ENCODE measurements around the gene TOMM5.
A peak's percentile ranks its signal among the peaks of the same experiment; 100 is the strongest.

The TOMM5 gene

GRCh38 chr9:37592108-37592951, at the start of gene TOMM5:
Gene TOMM5 (minus strand): TSS chr9:37592597. CDS start chr9:37592532, 65 bp downstream.
- TF ChIP-seq JUND (IDR thresholded peaks at IDR 0.05; ENCODE audit: low read depth), result no peak
- in situ Hi-C loops (cut with HindIII; ENCODE audit: low pct_unique_long_range_greater_than_20kb, low sequenced_read_pairs), result no loop called here
- DNase-seq (ENCODE audit: low read depth in 1 of 2, low spot score in 1 of 2), result peak; percentile 24 to 90

GRCh38 chr9:37641331-37641730, 48.9 kb upstream of the TOMM5 start:
- no peak for DNase-seq (ENCODE audit: low read depth in 1 of 2, low spot score in 1 of 2)
- TF ChIP-seq JUND (IDR thresholded peaks at IDR 0.05; ENCODE audit: low read depth), result no peak
- in situ Hi-C loops (cut with HindIII; ENCODE audit: low pct_unique_long_range_greater_than_20kb, low sequenced_read_pairs), result no loop called here

GRCh38 chr9:37640246-37640645, 47.8 kb upstream of the TOMM5 start:
- TF ChIP-seq JUND (IDR thresholded peaks at IDR 0.05; ENCODE audit: low read depth), result no peak
- no peak for DNase-seq (ENCODE audit: low read depth in 1 of 2, low spot score in 1 of 2)
- in situ Hi-C loops (cut with HindIII; ENCODE audit: low pct_unique_long_range_greater_than_20kb, low sequenced_read_pairs), result no loop called here

GRCh38 chr9:37639841-37640240, 47.4 kb upstream of the TOMM5 start:
- in situ Hi-C loops (cut with HindIII; ENCODE audit: low pct_unique_long_range_greater_than_20kb, low sequenced_read_pairs), result no loop called here
- no peak for TF ChIP-seq JUND (IDR thresholded peaks at IDR 0.05; ENCODE audit: low read depth)
- DNase-seq (ENCODE audit: low read depth in 1 of 2, low spot score in 1 of 2), result no peak

- no peak for TF ChIP-seq JUND (IDR thresholded peaks at IDR 0.05; ENCODE audit: low read depth)
- in situ Hi-C loops (cut with HindIII; ENCODE audit: low pct_unique_long_range_greater_than_20kb, low sequenced_read_pairs), result no loop called here
- peak in 1 of 2 experiments; percentile 10 for DNase-seq (ENCODE audit: low read depth in 1 of 2, low spot score in 1 of 2)
Measured at GRCh38 chr9:37639109-37639762, 46.8 kb upstream of the TOMM5 start.

- in situ Hi-C loops (cut with HindIII; ENCODE audit: low pct_unique_long_range_greater_than_20kb, low sequenced_read_pairs), result no loop called here
- no peak for DNase-seq (ENCODE audit: low read depth in 1 of 2, low spot score in 1 of 2)
- TF ChIP-seq JUND (IDR thresholded peaks at IDR 0.05; ENCODE audit: low read depth), result no peak
Measured at GRCh38 chr9:37636511-37637448, 44.4 kb upstream of the TOMM5 start.

- no peak for DNase-seq (ENCODE audit: low read depth in 1 of 2, low spot score in 1 of 2)
- TF ChIP-seq JUND (IDR thresholded peaks at IDR 0.05; ENCODE audit: low read depth), result no peak
- in situ Hi-C loops (cut with HindIII; ENCODE audit: low pct_unique_long_range_greater_than_20kb, low sequenced_read_pairs), result no loop called here
Measured at GRCh38 chr9:37635808-37636207, 43.4 kb upstream of the TOMM5 start.

GRCh38 chr9:37632479-37632878, 40.1 kb upstream of the TOMM5 start:
- in situ Hi-C loops (cut with HindIII; ENCODE audit: low pct_unique_long_range_greater_than_20kb, low sequenced_read_pairs), result no loop called here
- no peak for DNase-seq (ENCODE audit: low read depth in 1 of 2, low spot score in 1 of 2)
- TF ChIP-seq JUND (IDR thresholded peaks at IDR 0.05; ENCODE audit: low read depth), result no peak

- DNase-seq (ENCODE audit: low read depth in 1 of 2, low spot score in 1 of 2), result no peak
- TF ChIP-seq JUND (IDR thresholded peaks at IDR 0.05; ENCODE audit: low read depth), result no peak
- in situ Hi-C loops (cut with HindIII; ENCODE audit: low pct_unique_long_range_greater_than_20kb, low sequenced_read_pairs), result no loop called here
Measured at GRCh38 chr9:37626708-37627292, 34.4 kb upstream of the TOMM5 start.

- no peak for DNase-seq (ENCODE audit: low read depth in 1 of 2, low spot score in 1 of 2)
- in situ Hi-C loops (cut with HindIII; ENCODE audit: low pct_unique_long_range_greater_than_20kb, low sequenced_read_pairs), result no loop called here
- no peak for TF ChIP-seq JUND (IDR thresholded peaks at IDR 0.05; ENCODE audit: low read depth)
Measured at GRCh38 chr9:37625758-37626147, 33.4 kb upstream of the TOMM5 start.

GRCh38 chr9:37625036-37625757, 32.8 kb upstream of the TOMM5 start:
- no peak for DNase-seq (ENCODE audit: low read depth in 1 of 2, low spot score in 1 of 2)
- in situ Hi-C loops (cut with HindIII; ENCODE audit: low pct_unique_long_range_greater_than_20kb, low sequenced_read_pairs), result no loop called here
- TF ChIP-seq JUND (IDR thresholded peaks at IDR 0.05; ENCODE audit: low read depth), result no peak
